Parathyroid adenoma (tissue), 2 donors: ENCODE data around the gene FAM216B.
"Not testable (repeated sequence)": the region's sequence is repeated elsewhere in the genome, so short reads cannot be mapped to it uniquely, and the experiment has no call there.

Source experiments
- H2AFZ ChIP-seq: fragments of 300-600 bp; sonication (generic); one replicate; pipeline ENCODE4 v1.7.0; 2017; ENCODE audit warnings: antibody characterized with exemption, mild to moderate bottlenecking
- H3K27ac ChIP-seq: fragments of 300-600 bp; sonication (generic); one replicate; pipeline ENCODE4 v1.7.0; 2017
- H3K27me3 ChIP-seq: fragments of 300-600 bp; sonication (generic); one replicate; pipeline ENCODE4 v1.7.0; 2017; ENCODE audit warnings: low read length; ENCODE audit not compliant: control insufficient read depth, insufficient read depth
- H3K36me3 ChIP-seq: fragments of 300-600 bp; sonication (generic); one replicate; pipeline ENCODE4 v1.7.0; 2017; ENCODE audit warnings: low read length; ENCODE audit not compliant: control insufficient read depth, insufficient read depth
- H3K4me1 ChIP-seq: fragments of 300-600 bp; sonication (generic); one replicate; pipeline ENCODE4 v1.7.0; 2017; ENCODE audit warnings: control low read depth
- H3K4me2 ChIP-seq: fragments of 300-600 bp; sonication (generic); one replicate; pipeline ENCODE4 v1.7.0; 2017; ENCODE audit warnings: low read length
- H3K4me3 ChIP-seq: fragments of 300-600 bp; sonication (generic); one replicate; pipeline ENCODE4 v1.7.0; 2017; ENCODE audit warnings: low read depth, low read length
- H3K79me2 ChIP-seq: fragments of 300-600 bp; sonication (generic); one replicate; pipeline ENCODE4 v1.7.0; 2017; ENCODE audit warnings: control low read depth
- H3K9ac ChIP-seq: fragments of 300-600 bp; sonication (generic); one replicate; pipeline ENCODE4 v1.7.0; 2017; ENCODE audit warnings: mild to moderate bottlenecking
- H3K9me3 ChIP-seq: fragments of 300-600 bp; sonication (generic); one replicate; pipeline ENCODE4 v1.7.0; 2017; ENCODE audit warnings: low read length; ENCODE audit not compliant: control insufficient read depth
- TF ChIP-seq, protein P1 (sequence below): fragments of 300-600 bp; sonication (generic); IDR thresholded peaks from one replicate; pipeline ENCODE4 v1.7.0; 2017; ENCODE audit warnings: antibody characterized with exemption, mild to moderate bottlenecking
- donor health status: primary hyperparathyroidism.

Gene FAM216B

DNA sequence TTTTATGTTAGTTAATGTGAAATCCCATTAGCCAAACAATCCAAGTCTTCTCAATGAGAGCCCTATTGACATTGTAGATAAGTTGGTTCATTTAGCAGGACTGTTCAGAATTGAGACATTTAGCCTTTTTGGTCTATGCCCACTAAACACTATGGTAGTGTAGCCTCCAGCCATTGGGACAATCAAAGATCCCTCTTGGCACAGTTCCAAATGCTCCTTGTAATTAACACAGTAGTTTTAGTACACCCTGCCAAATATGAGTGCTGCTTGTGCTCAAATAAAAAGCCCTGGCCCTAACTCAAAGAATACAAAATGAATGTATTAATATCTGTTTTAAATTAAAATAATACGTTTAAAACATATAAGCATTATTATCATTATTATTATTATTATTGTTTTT lies 15.4 kb upstream of the FAM216B start:
- no peaks in the 10 kb centered on the region for H3K4me1 ChIP-seq
- TF ChIP-seq, protein P1, sequence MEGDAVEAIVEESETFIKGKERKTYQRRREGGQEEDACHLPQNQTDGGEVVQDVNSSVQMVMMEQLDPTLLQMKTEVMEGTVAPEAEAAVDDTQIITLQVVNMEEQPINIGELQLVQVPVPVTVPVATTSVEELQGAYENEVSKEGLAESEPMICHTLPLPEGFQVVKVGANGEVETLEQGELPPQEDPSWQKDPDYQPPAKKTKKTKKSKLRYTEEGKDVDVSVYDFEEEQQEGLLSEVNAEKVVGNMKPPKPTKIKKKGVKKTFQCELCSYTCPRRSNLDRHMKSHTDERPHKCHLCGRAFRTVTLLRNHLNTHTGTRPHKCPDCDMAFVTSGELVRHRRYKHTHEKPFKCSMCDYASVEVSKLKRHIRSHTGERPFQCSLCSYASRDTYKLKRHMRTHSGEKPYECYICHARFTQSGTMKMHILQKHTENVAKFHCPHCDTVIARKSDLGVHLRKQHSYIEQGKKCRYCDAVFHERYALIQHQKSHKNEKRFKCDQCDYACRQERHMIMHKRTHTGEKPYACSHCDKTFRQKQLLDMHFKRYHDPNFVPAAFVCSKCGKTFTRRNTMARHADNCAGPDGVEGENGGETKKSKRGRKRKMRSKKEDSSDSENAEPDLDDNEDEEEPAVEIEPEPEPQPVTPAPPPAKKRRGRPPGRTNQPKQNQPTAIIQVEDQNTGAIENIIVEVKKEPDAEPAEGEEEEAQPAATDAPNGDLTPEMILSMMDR, result no peak
- H3K9ac ChIP-seq, result no peak overlapping the region

DNA sequence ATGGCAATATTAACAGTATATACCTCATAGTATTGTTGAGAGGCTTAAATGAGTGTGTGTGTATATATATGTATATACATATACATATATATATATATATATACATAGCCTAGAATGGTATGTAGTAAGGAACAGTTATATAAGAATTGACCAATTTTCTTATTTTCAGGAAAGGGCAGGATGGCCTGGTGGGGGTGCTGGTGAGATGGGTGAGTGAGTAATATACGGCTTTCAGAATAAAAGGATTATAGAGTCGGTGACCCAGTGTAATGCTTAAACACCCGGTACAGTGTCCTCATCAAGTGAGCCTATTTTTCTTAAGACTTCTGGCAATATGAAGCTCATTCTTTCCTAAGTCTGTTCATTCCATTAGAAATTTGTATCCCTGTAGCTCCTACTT lies 11.7 kb upstream of the FAM216B start:
- no peaks in the 10 kb centered on the region for H3K79me2 ChIP-seq
- H3K9me3 ChIP-seq, result no peaks in the 10 kb centered on the region
- no peak overlapping the region for H3K4me3 ChIP-seq
- H2AFZ ChIP-seq, result no peak overlapping the region
- H3K9ac ChIP-seq, result no peak overlapping the region
- H3K27ac ChIP-seq, result no peak overlapping the region
- H3K4me2 ChIP-seq, result no peak overlapping the region
- H3K36me3 ChIP-seq, result no peaks in the 10 kb centered on the region
- no peaks in the 10 kb centered on the region for H3K4me1 ChIP-seq
- H3K27me3 ChIP-seq, result no peaks in the 10 kb centered on the region
- TF ChIP-seq, protein P1, result no peak

More for the DNA sequence above, 15.4 kb upstream of the FAM216B start:
- Histone ChIP-seq H3K79me2 (no peaks in the 10 kb centered on the region), H3K9me3 (no peaks in the 10 kb centered on the region), H3K27ac (no peak overlapping the region), H3K4me2 (no peak overlapping the region), H2AFZ (no peak overlapping the region), H3K27me3 (no peaks in the 10 kb centered on the region), H3K36me3 (no peaks in the 10 kb centered on the region), H3K4me3 (no peak overlapping the region)

DNA sequence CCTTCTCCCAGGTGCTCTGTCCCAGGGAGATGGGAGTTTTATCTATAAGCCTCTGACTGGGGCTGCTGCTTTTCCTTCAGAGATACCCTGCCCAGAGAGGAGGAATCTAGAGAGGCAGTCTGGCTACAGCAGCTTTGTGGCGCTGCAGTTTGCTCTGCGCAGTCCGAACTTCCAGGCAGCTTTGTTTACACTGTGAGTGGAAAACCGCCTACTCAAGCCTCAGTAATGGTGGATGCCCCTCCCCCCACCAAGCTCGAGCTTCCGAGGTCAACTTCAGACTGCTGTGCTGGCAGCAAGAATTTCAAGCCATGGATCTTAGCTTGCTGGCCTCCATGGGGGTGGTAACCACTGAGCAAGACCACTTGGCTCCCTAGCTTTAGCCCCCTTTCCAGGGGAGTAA lies 4.8 kb upstream of the FAM216B start:
- H2AFZ ChIP-seq, H3K4me3 ChIP-seq, H3K36me3 ChIP-seq, H3K27ac ChIP-seq, H3K9ac ChIP-seq, H3K79me2 ChIP-seq, H3K4me1 ChIP-seq, H3K4me2 ChIP-seq, H3K27me3 ChIP-seq, H3K9me3 ChIP-seq: not testable (repeated sequence)

DNA sequence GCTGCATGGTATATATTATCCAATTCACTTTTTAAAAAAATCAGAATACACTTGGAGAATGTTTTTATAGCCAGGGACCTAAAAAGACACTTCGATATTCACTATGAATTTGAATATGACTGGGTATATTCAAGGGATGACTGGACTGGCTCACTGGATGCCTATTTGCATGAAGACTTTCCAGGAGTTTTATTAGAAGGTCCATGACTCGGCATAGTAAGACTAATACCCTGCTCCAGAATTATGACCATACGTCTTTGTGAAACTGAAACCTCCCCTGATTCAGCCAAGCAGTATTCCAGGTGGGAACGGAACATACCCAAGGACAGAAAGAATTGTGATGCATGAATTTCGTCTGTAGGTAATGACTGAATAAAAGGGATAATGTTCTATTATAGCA lies 3.9 kb upstream of the FAM216B start:
- Histone ChIP-seq H3K79me2 (no peaks in the 10 kb centered on the region), H3K4me2 (no peak overlapping the region), H3K4me1 (no peaks in the 10 kb centered on the region), H3K36me3 (no peaks in the 10 kb centered on the region), H3K27me3 (no peaks in the 10 kb centered on the region), H3K9ac (no peak overlapping the region), H3K27ac (no peak overlapping the region), H2AFZ (no peak overlapping the region), H3K9me3 (no peaks in the 10 kb centered on the region), H3K4me3 (no peak overlapping the region)
- TF ChIP-seq, protein P1, result no peak

DNA sequence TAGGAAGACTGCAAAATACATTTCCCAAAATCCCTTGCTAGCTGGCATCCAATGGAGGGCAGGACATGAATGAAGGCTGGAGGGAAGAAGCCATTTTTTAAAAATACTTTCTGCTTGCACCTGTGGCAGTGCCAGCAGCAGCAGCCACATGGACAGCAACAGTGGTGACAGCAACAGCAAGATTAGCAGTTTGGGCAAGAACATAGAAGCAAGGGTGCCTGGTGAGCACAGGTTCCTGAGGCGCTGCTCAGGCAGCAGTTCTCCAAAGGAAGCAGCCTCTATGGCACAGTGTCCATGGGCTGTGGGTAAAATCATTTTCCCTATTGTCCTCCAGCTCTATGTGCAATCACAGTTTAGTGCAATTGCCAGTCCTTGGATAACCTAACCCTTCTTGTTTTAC lies 1.3 kb upstream of the FAM216B start:
- H3K36me3 ChIP-seq, result no peaks in the 10 kb centered on the region
- TF ChIP-seq, protein P1, result no peak

More for the DNA sequence above, 1.3 kb upstream of the FAM216B start:
- no peak overlapping the region for H3K4me3 ChIP-seq
- H3K27ac ChIP-seq, result no peak overlapping the region
- H3K4me1 ChIP-seq, result no peaks in the 10 kb centered on the region
- H3K4me2 ChIP-seq, result no peak overlapping the region
- no peaks in the 10 kb centered on the region for H3K27me3 ChIP-seq
- H2AFZ ChIP-seq, result no peak overlapping the region
- no peaks in the 10 kb centered on the region for H3K9me3 ChIP-seq
- no peaks in the 10 kb centered on the region for H3K79me2 ChIP-seq
- H3K9ac ChIP-seq, result no peak overlapping the region
